Right kidney (tissue), 1 donor: ENCODE results near the gene PAPPA.

Experiments used
- DNase-seq: peaks from one replicate; pipeline ENCODE4 v3.0.0-alpha.2; 2016

The PAPPA gene

GRCh38 chr9:116230051-116230632, 76.6 kb downstream of the PAPPA start:
- no peak for DNase-seq

DNA sequence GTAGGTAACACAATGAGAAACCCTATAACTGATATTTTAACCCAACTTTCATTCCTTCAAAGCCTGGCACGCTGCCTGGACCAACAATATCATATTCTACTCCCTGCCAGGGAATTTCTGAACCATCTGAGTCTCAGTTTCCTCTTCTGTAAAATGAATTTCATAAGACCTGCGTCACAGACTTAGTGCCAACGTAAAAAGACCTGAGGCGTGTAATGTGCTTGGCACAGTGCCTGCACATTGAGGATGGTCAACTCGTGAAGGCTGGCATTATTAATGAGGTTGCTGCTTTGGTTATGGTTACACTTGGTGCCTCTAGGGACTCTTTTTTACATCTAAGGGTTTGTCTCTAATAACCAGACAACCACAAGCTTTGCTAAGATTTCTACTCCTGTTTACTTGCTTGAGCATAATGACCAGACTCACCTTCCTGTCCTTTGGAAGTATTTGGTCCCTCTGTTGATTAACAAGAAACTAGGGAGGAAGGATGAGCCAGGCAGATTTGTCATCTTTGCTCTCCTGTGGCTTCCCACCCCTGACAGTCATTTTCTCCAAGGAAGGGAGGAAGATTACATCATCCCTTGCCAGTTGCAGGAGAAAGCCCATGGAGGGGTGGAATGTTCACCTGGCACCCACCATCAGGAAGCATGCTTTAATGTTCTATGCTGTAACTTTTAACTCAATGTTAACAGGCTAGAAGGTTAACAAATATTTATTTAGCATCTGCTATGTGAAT, 79.0 kb downstream of the PAPPA start:
- DNase-seq: no peak

- DNase-seq: no peak
These were observed 79.6 kb downstream of the PAPPA start for GRCh38 chr9:116233160-116233530.

GRCh38 chr9:116234081-116234480, 80.5 kb downstream of the PAPPA start:
- DNase-seq: no peak

DNA sequence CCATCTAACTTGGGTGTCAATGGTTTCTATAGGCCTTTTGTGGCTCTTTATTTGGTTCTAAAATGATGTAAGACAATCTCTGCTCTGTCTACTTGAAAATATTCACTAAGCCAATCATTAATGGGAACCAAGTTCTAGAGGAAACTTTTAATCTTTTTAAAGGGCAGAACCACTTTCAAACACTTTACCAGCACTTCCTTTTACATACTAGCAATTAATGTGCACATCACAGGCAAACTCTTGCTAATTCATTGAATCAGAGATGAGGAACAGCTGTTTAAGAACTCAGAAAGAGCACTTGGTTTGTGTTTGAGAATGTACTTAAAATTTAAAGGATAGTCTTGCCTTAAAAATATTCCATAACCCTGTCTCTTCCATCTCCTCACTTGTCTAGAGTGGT, 83.4 kb downstream of the PAPPA start:
- DNase-seq: no peak

- DNase-seq: no peak
These were observed 83.9 kb downstream of the PAPPA start for GRCh38 chr9:116237456-116237855.

GRCh38 chr9:116238225-116238624, 84.6 kb downstream of the PAPPA start:
- no peak for DNase-seq

GRCh38 chr9:116238776-116239340, 85.3 kb downstream of the PAPPA start:
- DNase-seq: no peak

- DNase-seq: no peak
These were observed 90.1 kb downstream of the PAPPA start for GRCh38 chr9:116243708-116244107.

DNA sequence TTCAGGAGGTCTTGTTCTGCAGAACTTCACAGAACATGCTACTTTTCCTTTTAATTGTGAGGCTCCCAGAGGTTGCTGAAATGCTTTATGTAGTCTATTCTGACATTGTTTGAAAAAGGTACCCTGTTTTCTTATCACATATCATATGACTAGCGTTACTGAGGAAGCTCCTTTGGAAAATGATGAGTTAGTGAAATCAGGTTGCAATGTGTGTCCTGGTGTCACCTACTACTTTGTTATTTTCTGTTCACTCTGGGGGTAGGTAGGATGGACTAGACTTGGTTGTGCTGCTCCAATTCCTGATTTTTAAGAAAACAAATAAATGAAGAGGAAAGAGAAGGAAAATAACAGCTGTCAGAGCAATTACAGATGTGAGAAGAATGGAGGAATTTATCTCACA, 93.7 kb downstream of the PAPPA start:
- no peak for DNase-seq

GRCh38 chr9:116247791-116248374, 94.3 kb downstream of the PAPPA start:
- DNase-seq: no peak

DNA sequence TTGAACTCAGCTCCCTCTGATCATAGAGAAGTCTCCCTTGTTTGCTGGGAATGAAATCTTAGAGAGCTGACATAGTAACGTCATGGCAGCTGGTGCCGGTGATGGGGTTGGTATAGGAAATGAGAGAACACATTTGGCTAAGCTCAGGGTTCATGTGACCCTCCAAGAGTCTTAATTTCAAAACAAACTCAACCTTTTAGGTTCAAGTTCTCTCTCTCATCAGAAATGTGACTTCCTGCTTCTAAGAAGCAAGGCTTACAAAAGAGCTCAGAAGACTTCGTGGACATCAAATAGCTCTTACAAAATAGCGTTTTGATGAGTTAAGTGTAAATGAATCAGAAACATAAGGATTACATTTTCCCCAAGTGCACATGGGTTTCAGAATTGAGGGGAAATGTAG, 97.3 kb downstream of the PAPPA start:
- DNase-seq: no peak

DNA sequence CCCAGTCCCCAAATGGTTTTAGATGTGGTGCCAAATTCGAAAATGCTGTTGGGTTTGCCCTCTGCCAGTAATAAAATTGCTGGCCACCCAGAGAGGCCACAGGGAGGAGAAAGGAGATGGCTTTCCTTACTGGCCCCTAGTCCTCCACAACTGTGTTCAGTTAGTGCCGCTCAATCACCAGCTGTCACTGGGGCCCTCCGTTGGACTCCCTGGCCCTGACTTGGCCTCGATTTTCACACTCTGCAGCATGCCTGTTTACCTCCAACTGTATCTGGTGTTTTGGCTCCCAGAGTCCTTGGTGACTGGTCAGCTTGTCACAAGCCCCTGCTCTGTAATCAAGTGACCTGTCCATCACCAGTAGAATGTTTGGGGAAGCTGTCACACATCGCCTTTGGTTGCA, 97.8 kb downstream of the PAPPA start:
- DNase-seq: no peak

GRCh38 chr9:116260531-116260930, 106.9 kb downstream of the PAPPA start:
- no peak for DNase-seq

DNA sequence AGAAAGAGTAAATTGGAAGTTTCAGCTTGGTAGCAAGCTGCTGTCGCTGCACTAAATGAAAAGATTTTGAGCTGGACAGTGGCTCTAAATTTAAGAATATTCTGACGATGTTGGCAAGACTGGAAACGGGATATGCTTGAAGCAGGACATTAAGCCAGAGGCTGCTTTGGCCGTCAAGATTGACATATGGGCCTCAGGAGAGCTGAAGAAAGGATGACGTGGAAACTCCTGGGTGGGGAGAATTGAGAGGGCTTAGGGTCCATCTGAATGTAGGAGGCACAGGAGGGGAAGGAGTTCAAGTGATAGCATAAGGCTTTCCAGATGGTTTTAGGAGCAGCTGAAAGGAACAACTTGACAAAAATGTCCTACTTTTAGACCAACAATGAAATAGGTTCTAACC, 108.9 kb downstream of the PAPPA start:
- no peak for DNase-seq

DNA sequence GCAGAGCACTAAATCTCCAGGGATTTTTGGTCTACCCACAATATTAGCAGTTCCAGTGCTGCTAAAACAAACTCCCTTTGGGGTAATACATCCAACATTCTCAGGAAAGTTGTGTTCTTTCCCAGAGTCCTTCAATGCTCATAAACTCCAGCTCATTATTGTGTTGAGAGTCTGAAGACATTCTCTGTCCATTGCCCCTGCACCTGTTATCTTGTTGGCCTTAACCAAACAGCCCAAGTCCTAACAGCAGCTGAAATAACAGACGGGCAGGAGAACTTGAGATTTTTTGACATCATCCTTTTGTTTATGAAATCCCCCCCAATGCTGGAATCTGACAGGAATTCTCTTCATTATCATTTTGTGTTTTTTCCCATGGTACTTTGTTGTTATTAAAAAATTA, 110.8 kb downstream of the PAPPA start:
- no peak for DNase-seq

DNA sequence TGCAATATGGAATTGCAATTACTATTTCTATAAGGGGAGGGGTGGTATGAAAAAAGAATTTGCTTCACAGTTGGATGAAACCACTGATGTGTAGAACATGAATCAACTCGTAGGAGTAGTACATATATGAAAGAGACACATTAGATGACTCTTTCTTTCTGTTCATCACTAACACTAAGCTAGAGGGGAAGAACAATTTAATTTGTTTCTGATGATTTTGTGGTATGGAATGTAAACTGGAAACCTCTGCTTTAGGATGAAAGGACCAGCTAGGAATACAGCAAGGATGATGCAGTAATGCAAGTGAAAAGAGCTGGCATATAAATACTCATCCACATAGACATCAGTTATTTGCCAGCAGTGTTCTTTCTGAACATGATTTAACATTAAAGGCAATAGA, 113.4 kb downstream of the PAPPA start:
- DNase-seq: no peak

DNA sequence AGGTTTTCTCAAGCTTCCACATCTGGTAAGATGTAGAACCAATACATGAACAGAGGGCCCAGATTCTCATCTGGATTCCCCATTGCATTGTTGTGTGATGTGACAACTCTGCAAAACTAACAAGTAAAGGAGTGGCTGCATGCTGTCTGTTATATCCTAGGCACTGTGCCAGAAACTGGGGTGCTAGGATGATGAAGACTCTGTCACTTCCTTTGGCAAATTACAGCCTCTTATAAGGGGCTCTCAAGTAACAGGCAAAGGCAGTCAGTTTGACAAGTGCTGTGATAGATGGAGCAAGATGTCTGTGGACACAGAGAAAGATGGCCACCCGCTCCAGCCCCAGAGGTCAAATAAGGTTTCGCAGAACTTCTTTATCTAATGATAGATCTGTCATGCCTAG, 115.7 kb downstream of the PAPPA start:
- DNase-seq: no peak

- no peak for DNase-seq
These were observed 117.0 kb downstream of the PAPPA start for GRCh38 chr9:116270546-116270945.

DNA sequence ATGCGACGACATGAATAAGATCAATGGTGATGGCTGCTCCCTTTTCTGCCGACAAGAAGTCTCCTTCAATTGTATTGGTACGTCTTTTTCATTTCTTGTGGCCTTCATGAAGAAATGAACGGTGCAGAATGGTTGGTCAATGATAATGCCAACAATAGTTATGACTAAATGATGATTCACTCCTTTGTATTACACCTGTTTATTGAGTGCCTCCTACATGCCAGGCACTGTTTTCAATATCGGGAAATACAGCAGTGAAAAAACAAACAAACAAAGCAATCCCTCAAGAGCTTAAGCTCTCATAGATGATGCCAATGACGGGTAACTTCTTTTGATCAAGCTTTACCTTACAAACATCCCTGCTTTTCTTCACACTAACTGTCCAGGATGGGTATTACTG, 117.7 kb downstream of the PAPPA start:
- no peak for DNase-seq

DNA sequence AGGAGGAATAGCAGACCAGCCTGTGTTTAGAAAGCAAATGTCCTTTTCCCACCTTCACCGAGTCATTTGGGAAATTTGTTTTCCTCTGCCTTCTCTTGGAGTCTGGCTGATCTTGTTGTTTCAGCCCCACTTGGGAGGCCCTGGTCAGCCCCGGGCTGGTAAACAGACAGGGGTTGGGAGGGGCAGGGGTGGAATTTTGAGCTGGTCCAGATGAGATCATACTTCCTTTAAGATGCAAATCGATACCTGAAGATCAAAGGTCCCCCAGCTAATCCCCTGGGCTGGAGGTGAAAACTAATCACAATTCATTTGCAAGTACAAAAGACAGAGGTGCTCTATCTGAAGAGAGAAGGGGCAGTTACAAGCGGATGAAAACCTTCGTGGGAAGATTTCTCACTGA, 118.4 kb downstream of the PAPPA start:
- no peak for DNase-seq

DNA sequence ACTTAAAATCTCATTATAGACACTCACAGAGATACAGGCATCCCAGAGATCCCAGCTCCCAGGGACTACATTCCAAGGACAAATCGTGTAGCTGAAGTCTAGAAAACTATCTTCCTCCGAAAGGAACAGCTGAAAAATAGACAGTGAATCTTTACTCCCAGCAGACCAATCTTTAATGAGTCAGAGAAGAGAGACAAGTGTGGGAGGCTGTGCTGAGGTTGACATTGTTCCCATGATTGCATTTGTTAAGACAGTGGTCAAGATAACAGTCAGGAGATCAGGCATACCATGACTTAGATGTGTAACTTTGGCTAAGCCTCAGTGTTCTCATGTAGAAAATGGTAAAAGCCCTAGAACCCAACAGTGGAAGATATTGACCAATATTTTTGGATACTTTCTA, 120.7 kb downstream of the PAPPA start:
- DNase-seq: no peak

GRCh38 chr9:116275418-116276195, 122.0 kb downstream of the PAPPA start:
- no peak for DNase-seq
